ENCODE data around the gene ACSM5. TPM values are rescaled to one million over a fixed set of nuclear protein-coding genes. Genes with fewer than 3 reads are reported as not detected.

The ACSM5 gene
- total RNA-seq, 6 donors from 2014 or later = 0.89 to 11.5 (median 2.3) TPM

DNA sequence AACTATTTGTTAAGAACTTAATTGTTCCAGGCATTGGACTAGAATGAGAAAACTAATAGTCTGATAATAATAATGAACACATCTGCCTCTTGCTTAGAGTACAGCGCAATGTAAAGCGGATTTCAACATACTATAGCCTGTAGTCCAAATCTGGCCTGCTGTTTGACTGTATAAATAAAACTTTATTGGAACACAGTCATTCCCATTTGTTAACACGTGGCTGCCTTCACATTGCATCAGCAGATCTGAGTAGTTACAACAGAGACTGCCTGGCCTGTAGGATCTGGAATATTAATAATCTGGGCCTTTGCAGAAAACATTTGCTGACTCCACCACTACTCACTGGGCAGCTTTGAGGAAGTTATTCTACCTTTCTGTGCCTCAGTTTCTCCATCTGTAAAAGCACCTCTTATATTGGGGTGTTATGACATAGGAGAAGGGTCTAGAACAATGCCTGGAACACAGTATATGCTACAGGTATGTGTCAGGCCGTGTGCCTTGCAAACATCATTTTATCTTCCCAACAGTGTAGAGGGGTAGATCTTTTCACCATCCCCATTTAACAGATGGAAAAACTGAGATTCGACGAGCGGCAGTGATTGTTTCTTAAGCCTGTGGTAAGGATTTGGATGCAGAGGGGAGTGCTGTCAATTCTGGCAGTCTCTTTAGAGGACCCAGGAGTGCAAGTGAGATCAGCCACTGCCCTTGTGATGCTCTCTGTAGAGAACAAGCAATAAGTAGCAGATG lies 27.0 kb upstream of the ACSM5 start:
- Histone ChIP-seq H3K36me3 (no peaks in the 10 kb centered on the region), H3K9me3 (no peaks in the 10 kb centered on the region), H3K4me1 (peaks cover 0 to 3% (median 0%) of the 10 kb centered on the region in 4 donors), H3K4me3 (no peak overlapping the region), H3K27ac (no peak overlapping the region), H3K27me3 (no peaks in the 10 kb centered on the region)
- ATAC-seq (ENCODE audit: low FRiP score in 2 of 2) (no peak), DNase-seq (no peak)
- 88 to 89% methylated on average over 7 of the region's 7 CpGs for WGBS, 2 donors
- no peak for TF ChIP-seq POLR2AphosphoS5 (IDR thresholded peaks at IDR 0.05)
- TF ChIP-seq POLR2A (IDR thresholded peaks at IDR 0.05) = no peak
- TF ChIP-seq, protein P1, sequence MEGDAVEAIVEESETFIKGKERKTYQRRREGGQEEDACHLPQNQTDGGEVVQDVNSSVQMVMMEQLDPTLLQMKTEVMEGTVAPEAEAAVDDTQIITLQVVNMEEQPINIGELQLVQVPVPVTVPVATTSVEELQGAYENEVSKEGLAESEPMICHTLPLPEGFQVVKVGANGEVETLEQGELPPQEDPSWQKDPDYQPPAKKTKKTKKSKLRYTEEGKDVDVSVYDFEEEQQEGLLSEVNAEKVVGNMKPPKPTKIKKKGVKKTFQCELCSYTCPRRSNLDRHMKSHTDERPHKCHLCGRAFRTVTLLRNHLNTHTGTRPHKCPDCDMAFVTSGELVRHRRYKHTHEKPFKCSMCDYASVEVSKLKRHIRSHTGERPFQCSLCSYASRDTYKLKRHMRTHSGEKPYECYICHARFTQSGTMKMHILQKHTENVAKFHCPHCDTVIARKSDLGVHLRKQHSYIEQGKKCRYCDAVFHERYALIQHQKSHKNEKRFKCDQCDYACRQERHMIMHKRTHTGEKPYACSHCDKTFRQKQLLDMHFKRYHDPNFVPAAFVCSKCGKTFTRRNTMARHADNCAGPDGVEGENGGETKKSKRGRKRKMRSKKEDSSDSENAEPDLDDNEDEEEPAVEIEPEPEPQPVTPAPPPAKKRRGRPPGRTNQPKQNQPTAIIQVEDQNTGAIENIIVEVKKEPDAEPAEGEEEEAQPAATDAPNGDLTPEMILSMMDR (IDR thresholded peaks at IDR 0.05) = no peak
- no peak for TF ChIP-seq EP300 (IDR thresholded peaks at IDR 0.05)

DNA sequence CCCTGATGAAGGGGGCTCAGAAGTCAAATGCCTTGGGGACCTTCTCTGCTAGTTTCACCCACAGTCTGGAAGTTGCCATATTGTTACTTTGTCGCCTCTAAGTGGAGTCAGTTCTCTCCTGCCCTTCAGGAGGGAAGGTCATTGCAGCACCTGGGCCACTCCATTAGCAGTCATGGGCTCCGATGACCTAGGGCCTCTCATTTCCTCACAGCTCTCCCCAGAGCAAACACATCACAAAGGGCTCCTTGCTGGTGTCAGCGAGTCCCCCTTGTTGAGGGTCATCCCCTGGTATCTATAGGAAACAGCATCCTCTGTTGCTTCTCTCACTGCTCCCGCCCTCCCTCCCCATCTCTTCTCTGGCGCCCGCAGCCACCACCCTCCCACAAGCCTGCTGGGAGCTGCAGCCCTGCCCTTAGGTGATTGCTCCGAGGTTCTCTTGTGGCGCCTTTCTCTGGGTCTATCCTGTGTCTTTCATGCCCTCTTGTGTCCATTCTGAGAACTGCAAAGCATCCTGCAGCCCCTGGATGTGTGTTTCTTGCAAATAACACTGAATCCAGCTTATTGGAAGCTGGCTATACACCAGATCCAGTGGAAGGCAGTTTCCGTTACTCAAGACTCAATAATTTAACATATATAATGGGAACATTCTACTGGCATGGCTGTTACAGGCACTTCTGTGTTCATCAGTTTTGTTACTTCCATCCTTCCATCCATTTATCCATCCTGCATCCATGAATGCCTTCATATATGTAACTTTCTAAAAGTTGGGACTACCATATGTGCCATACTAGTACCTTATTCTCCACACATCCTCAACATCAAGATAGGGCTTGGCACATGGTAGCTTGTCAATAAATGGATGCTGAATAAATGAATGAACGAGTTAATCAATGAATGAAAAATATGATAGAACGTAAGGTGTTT lies 26.0 kb upstream of the ACSM5 start:
- no peaks in the 10 kb centered on the region for H3K9me3 ChIP-seq
- no peak overlapping the region for H3K4me3 ChIP-seq
- H3K27ac ChIP-seq = no peak overlapping the region
- peak in 1 of 2 donors; percentile 76 for ATAC-seq (ENCODE audit: low FRiP score in 2 of 2)
- peaks cover 0 to 3% (median 0%) of the 10 kb centered on the region in 4 donors for H3K4me1 ChIP-seq
- 30 to 34% methylated on average over 11 of the region's 11 CpGs for WGBS, 2 donors
- TF ChIP-seq EP300 (IDR thresholded peaks at IDR 0.05) = no peak
- TF ChIP-seq, protein P1 (IDR thresholded peaks at IDR 0.05) = peak in 5 of 6 experiments; percentile 62 to 75 (median 68)
- no peaks in the 10 kb centered on the region for H3K27me3 ChIP-seq
- peak in 1 of 2 donors; percentile 29 for DNase-seq
- no peaks in the 10 kb centered on the region for H3K36me3 ChIP-seq

DNA sequence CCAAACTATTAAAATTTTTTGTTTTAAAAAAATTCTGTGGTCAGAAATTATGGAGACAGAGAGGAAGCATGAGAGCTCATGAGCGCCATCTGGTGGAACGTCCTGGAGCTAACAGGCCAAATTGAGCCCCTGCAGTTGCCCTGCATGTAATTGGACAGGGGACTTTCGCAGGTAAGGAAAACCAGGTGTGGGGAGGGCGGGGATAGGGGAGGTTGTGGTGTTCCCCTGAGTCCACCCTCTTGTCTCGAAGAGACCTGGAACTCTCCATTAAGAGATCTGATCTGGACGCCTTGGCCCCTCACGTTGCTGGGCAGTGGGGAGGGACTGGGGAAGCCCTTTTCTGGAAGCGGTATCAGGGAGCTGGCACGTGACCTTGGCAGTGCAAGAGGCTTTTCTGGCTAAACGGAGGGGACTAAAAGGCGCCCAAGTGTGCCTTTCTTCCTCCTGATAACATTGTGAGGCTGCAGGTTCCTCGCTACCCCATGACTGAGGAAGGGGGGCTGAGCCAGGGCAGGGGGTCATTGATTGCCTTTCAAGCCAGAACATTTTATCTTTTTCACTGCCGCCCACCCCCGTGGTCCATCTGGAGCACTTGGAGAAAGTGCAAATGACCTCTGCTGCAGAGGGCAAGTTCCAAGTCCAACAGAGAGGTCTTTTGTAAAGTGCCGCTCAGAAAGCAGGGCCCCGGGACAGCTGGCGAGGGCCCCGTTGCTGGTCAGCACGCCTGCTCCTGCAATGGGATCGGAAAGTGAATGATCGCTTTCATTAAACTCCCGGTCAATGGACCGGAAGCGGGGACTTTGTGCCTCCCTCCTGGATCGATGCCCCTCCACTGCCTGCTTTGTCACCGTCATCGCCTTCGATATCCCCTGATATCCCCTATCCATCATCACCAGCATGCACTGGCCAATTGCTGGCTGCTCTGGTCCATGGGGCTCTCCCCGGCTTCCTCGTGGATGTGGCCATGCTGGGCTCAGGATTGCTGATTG lies 23.2 kb upstream of the ACSM5 start:
- 23 to 40% methylated on average over 25 to 30 of the region's 30 CpGs for WGBS, 2 donors
- Histone ChIP-seq H3K27me3 (no peaks in the 10 kb centered on the region), H3K4me3 (no peak overlapping the region), H3K27ac (no peak overlapping the region), H3K9me3 (no peaks in the 10 kb centered on the region), H3K4me1 (peaks cover 0 to 3% (median 0%) of the 10 kb centered on the region in 4 donors), H3K36me3 (no peaks in the 10 kb centered on the region)
- DNase-seq (peak; percentile 51 to 57), ATAC-seq (ENCODE audit: low FRiP score in 2 of 2) (peak in 1 of 2 donors; percentile 70)
- no peak for TF ChIP-seq EP300 (IDR thresholded peaks at IDR 0.05)
- TF ChIP-seq, protein P1 (IDR thresholded peaks at IDR 0.05) = peak; percentile 40 to 79 (median 54)
- TF ChIP-seq POLR2A (IDR thresholded peaks at IDR 0.05) = no peak
- no peak for TF ChIP-seq POLR2AphosphoS5 (IDR thresholded peaks at IDR 0.05)

DNA sequence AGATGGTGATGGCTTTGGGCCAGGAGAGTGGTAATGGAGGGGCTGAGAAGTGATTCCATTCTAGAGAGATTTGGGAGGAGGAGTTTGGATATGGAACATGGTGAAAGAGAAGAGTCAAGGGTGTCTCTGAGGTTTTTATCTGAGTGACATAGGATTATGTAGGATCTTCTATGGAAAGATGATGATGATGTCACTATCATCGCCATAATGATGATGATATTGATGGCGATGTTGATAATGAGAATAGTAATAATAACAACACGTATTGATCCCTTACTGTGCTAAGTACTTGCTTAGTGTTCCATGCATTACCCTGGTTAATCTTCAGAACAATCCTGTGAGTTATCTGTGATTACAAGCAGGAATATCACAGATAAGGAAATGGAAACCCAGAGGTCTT lies 21.4 kb upstream of the ACSM5 start:
- Histone ChIP-seq H3K27ac (no peak overlapping the region), H3K4me1 (peaks cover 0 to 3% (median 0%) of the 10 kb centered on the region in 4 donors), H3K9me3 (no peaks in the 10 kb centered on the region), H3K4me3 (no peak overlapping the region), H3K27me3 (no peaks in the 10 kb centered on the region), H3K36me3 (no peaks in the 10 kb centered on the region)
- ATAC-seq (ENCODE audit: low FRiP score in 2 of 2) (no peak), DNase-seq (no peak)
- WGBS, 2 donors = 88 to 99% methylated on average over 3 of the region's 3 CpGs
- TF ChIP-seq POLR2AphosphoS5 (IDR thresholded peaks at IDR 0.05) = no peak
- TF ChIP-seq, protein P1 (IDR thresholded peaks at IDR 0.05) = no peak
- TF ChIP-seq EP300 (IDR thresholded peaks at IDR 0.05) = no peak
- no peak for TF ChIP-seq POLR2A (IDR thresholded peaks at IDR 0.05)
